Smooth muscle cell (in vitro differentiated cells): ENCODE data around the gene OR1J4. TPM values are rescaled to one million over a fixed set of nuclear protein-coding genes. Genes with fewer than 3 reads are reported as not detected.

ENCODE experiments used
- DNase-seq: peaks from one replicate; lab custom pipeline; 2025; ENCODE audit not compliant: unreplicated experiment; lab: John Stamatoyannopoulos, UW
- H2AFZ ChIP-seq: fragments of 200-600 bp; sonication (generic); 2 replicates; pipeline ENCODE4 v1.6.0; 2016; ENCODE audit warnings: antibody characterized with exemption, low read depth, mild to moderate bottlenecking
- H3F3A ChIP-seq: fragments of 200-600 bp; sonication (generic); 2 replicates; pipeline ENCODE4 v1.6.0; 2017; ENCODE audit warnings: antibody characterized with exemption, low read depth
- H3K27ac ChIP-seq: fragments of 200-600 bp; sonication (generic); 2 replicates; pipeline ENCODE4 v1.5.1; 2016; ENCODE audit warnings: low read depth, mild to moderate bottlenecking
- H3K27me3 ChIP-seq: fragments of 200-600 bp; sonication (generic); 2 replicates; pipeline ENCODE4 v1.6.1; 2016; ENCODE audit warnings: low read depth, mild to moderate bottlenecking
- H3K36me3 ChIP-seq: fragments of 200-600 bp; sonication (generic); 2 replicates; pipeline ENCODE4 v1.5.1; 2016; ENCODE audit warnings: low read depth
- H3K4me1 ChIP-seq: fragments of 200-600 bp; sonication (generic); 2 replicates; pipeline ENCODE4 v1.5.1; 2016; ENCODE audit warnings: low read depth
- H3K4me2 ChIP-seq: fragments of 200-600 bp; sonication (generic); 2 replicates; pipeline ENCODE4 v1.6.0; 2016; ENCODE audit warnings: mild to moderate bottlenecking
- H3K4me3 ChIP-seq: fragments of 200-600 bp; sonication (generic); 2 replicates; pipeline ENCODE4 v1.5.1; 2016; ENCODE audit warnings: mild to moderate bottlenecking
- H3K79me2 ChIP-seq: fragments of 200-600 bp; sonication (generic); 2 replicates; pipeline ENCODE4 v1.6.0; 2016; ENCODE audit warnings: low read depth, mild to moderate bottlenecking
- H3K9ac ChIP-seq: fragments of 200-600 bp; sonication (generic); 2 replicates; pipeline ENCODE4 v1.6.0; 2016; ENCODE audit warnings: low read depth
- H3K9me3 ChIP-seq: fragments of 200-600 bp; sonication (generic); replicated peaks from 2 replicates; pipeline ENCODE4 v1.5.1; 2016; ENCODE audit warnings: low read depth
- H4K20me1 ChIP-seq: fragments of 200-600 bp; sonication (generic); 2 replicates; pipeline ENCODE4 v1.6.0; 2016; ENCODE audit warnings: low read depth
- CTCF ChIP-seq: fragments of 200-600 bp; sonication (generic); IDR thresholded peaks from 2 replicates; pipeline ENCODE4 v1.5.1; 2017; ENCODE audit warnings: borderline replicate concordance, mild to moderate bottlenecking, antibody characterized with exemption; ENCODE audit not compliant: insufficient read depth, poor library complexity, severe bottlenecking
- whole genome bisulfite sequencing: methylation state at CpG from one replicate; pipeline ENCODE4 v1.1.7; 2016; ENCODE audit warnings: low lambda C conversion rate; 5-methylcytosine and 5-hydroxymethylcytosine counted together
- polyA plus RNA-seq: library from polyadenylated mRNA; unstranded; fragments of >200 nt; fragmentation: Nextera tagmentation; extraction: Ambion mirVana; gene quantifications from 2 replicates; pipeline ENCODE4 v1.2.1, GENCODE V29; 2016
- total RNA-seq: library from RNA; depleted of rRNA; stranded (reverse); fragments of >200 nt; gene quantifications from 2 replicates; pipeline ENCODE4 v1.2.3, GENCODE V29; 2014

OR1J4 gene
- total and polyA plus RNA-seq, 2 experiments from 2014 or later: not detected

GRCh38 chr9:122510502-122510901, 8.4 kb upstream of the OR1J4 start, which contains the start of gene OR1J2:
TSS of gene OR1J2 (plus strand) at chr9:122510802. CDS start at chr9:122510802, 0 bp downstream.
- no peaks in the 10 kb centered on the region for H4K20me1 ChIP-seq
- no peaks in the 10 kb centered on the region for H3F3A ChIP-seq
- H3K79me2 ChIP-seq: no peaks in the 10 kb centered on the region
- no peak within 1 kb of the TSS for H3K4me3 ChIP-seq
- H3K9ac ChIP-seq: no peak within 1 kb of the TSS
- H3K4me2 ChIP-seq: no peak within 1 kb of the TSS
- H3K27ac ChIP-seq: no peak within 1 kb of the TSS
- no peaks in the 10 kb centered on the region for H3K36me3 ChIP-seq
- no peaks in the 10 kb centered on the region for H3K27me3 ChIP-seq
- no peak for DNase-seq
- no peak for TF ChIP-seq CTCF
- no peak within 1 kb of the TSS for H2AFZ ChIP-seq
- H3K4me1 ChIP-seq: no peaks in the 10 kb centered on the region
- no peaks in the 10 kb centered on the region for H3K9me3 ChIP-seq
- 67% methylated on average over 6 of the region's 6 CpGs for WGBS

GRCh38 chr9:122518226-122518625, 715 bp upstream of the OR1J4 start:
- Histone ChIP-seq H3K4me3 (no peak overlapping the region), H3K9ac (no peak overlapping the region), H3K36me3 (no peaks in the 10 kb centered on the region), H4K20me1 (no peaks in the 10 kb centered on the region), H3K9me3 (peaks cover 4% of the 10 kb centered on the region), H3F3A (no peaks in the 10 kb centered on the region), H3K27ac (no peak overlapping the region), H2AFZ (no peak overlapping the region), H3K27me3 (no peaks in the 10 kb centered on the region), H3K4me2 (no peak overlapping the region), H3K4me1 (no peaks in the 10 kb centered on the region), H3K79me2 (no peaks in the 10 kb centered on the region)
- DNase-seq: no peak
- WGBS: 37% methylated on average over 2 of the region's 2 CpGs
- TF ChIP-seq CTCF: no peak

GRCh38 chr9:122519376-122519775, 435 bp downstream of the OR1J4 start:
- H3K79me2 ChIP-seq: no peaks in the 10 kb centered on the region
- no peak for DNase-seq
- no peak for TF ChIP-seq CTCF
- no peaks in the 10 kb centered on the region for H4K20me1 ChIP-seq
- H3K4me3 ChIP-seq: no peak overlapping the region
- peaks cover 4% of the 10 kb centered on the region for H3K9me3 ChIP-seq
- no peak overlapping the region for H3K27ac ChIP-seq
- no peak overlapping the region for H3K9ac ChIP-seq
- no peak overlapping the region for H3K4me2 ChIP-seq
- no peaks in the 10 kb centered on the region for H3K4me1 ChIP-seq
- 94% methylated on average over 3 of the region's 3 CpGs for whole genome bisulfite sequencing
- no peaks in the 10 kb centered on the region for H3F3A ChIP-seq
- H3K36me3 ChIP-seq: no peaks in the 10 kb centered on the region
- H2AFZ ChIP-seq: no peak overlapping the region
- H3K27me3 ChIP-seq: no peaks in the 10 kb centered on the region

GRCh38 chr9:122526602-122527001, 7.7 kb downstream of the OR1J4 start:
- WGBS: 73% methylated on average over 10 of the region's 10 CpGs
- Histone ChIP-seq H2AFZ (no peak overlapping the region), H3F3A (no peaks in the 10 kb centered on the region), H3K4me1 (no peaks in the 10 kb centered on the region), H3K4me2 (no peak overlapping the region), H3K4me3 (no peak overlapping the region), H3K9ac (no peak overlapping the region), H3K36me3 (no peaks in the 10 kb centered on the region), H3K79me2 (no peaks in the 10 kb centered on the region), H3K27ac (no peak overlapping the region), H3K9me3 (peaks cover 5% of the 10 kb centered on the region), H3K27me3 (no peaks in the 10 kb centered on the region), H4K20me1 (no peaks in the 10 kb centered on the region)
- TF ChIP-seq CTCF: no peak
- DNase-seq: no peak
